Heart right ventricle (tissue), 16 donors: ENCODE measurements around the gene MIER2. TPM values are rescaled to one million over a fixed set of nuclear protein-coding genes. Genes with fewer than 3 reads are reported as not detected.

Experiments
- ATAC-seq, 8 donors: fragments of 200-7000 bp; cut with Tn5 transposase; one replicate each; pipeline ENCODE4 v1.9.1; 2020; ENCODE audit warnings: mild to moderate bottlenecking in 8 of 8, moderate library complexity in 8 of 8, moderate number of reproducible peaks in 1 of 8
- DNase-seq, 2 donors: peaks; one replicate each; pipeline ENCODE4 v3.0.0-alpha.2; 2020
- H3K27ac ChIP-seq, 10 donors: fragments of 200-600 bp; sonication (generic) in 2 of 10; one replicate each; pipeline versions ENCODE4 v1.5.0 to v1.8.0; 2020 to 2022; ENCODE audit warnings: mild to moderate bottlenecking in 3 of 10
- H3K27me3 ChIP-seq, 7 donors: fragments of 200-600 bp; one replicate each; pipeline ENCODE4 v1.8.0; 2021 to 2022; ENCODE audit warnings: mild to moderate bottlenecking in 2 of 7
- H3K36me3 ChIP-seq, 9 donors: fragments of 200-600 bp; sonication (generic) in 1 of 9; one replicate each; pipeline versions ENCODE4 v1.5.0 to v1.8.0; 2020 to 2022; ENCODE audit warnings: mild to moderate bottlenecking in 2 of 9
- H3K4me1 ChIP-seq, 9 donors: fragments of 200-600 bp; sonication (generic) in 1 of 9; one replicate each; pipeline versions ENCODE4 v1.5.0 to v1.8.0; 2020 to 2022; ENCODE audit warnings: mild to moderate bottlenecking in 4 of 9
- H3K4me3 ChIP-seq, 10 donors: fragments of 200-600 bp; sonication (generic) in 2 of 10; one replicate each; pipeline versions ENCODE4 v1.5.0 to v1.8.0; 2020 to 2022; ENCODE audit warnings: mild to moderate bottlenecking in 7 of 10, moderate library complexity in 2 of 10
- H3K9me3 ChIP-seq, 11 donors: fragments of 200-600 bp in 10 of 11; sonication (generic) in 2 of 11; one replicate each; pipeline versions ENCODE4 v1.5.0 to v1.8.0; 2013 to 2022; ENCODE audit warnings: mild to moderate bottlenecking in 2 of 11, control low read depth in 1 of 11, moderate library complexity in 1 of 11
- WGBS, 2 donors: extraction: QIAGEN DNeasy Blood & Tissue Kit; methylation state at CpG; one replicate each; pipeline ENCODE4 v1.1.7; 2013; ENCODE audit warnings: inconsistent platforms in 1 of 2; 5-methylcytosine and 5-hydroxymethylcytosine counted together
- intact Hi-C, 10 donors: fragments of 100-400 bp; cut with DNase I; formaldehyde crosslinking; loops; one replicate each; pipeline versions ENCODE4 v1.11.1 to v1.14.2; 2022
- polyA plus RNA-seq, 2 donors: library from polyadenylated mRNA; stranded (reverse); fragments of 200-250 nt; gene quantifications; one replicate each; pipeline ENCODE4 v1.2.3, GENCODE V29; 2013
- total RNA-seq, 10 donors: library from RNA; stranded (reverse); fragmentation: NEBNext Ultra II Directional in 3 of 10; extraction: Animal tissue kit (Norgen Biotek cat#: 25700) in 3 of 10; gene quantifications; one replicate each; pipeline versions ENCODE4 v1.2.1 to v1.2.4, GENCODE V29; 2021 to 2023
- TF ChIP-seq, protein P1 (sequence below), 9 donors: fragments of 200-600 bp; sonication (generic) in 2 of 9; IDR thresholded peaks; one replicate each; pipeline versions ENCODE4 v1.5.0 to v1.8.0; 2021 to 2022; ENCODE audit warnings: antibody characterized with exemption in 9 of 9, mild to moderate bottlenecking in 5 of 9, moderate library complexity in 1 of 9
- donor health status: Arrhythmogenic right ventricular cardiomyopathy.
- donor health status: ischemic (EF 13 %, LVEDD 7.1; RV severe dilation, severe dysfunction).
- donor health status: healthy with polysubstance abuse.
- donor health status: DM: no; HTN: yes; CAD: no.
- donor health status: DM: no; HTN: no; CAD: no.
- donor health status: ischemic (EF 25% LVEDD 6.9; RV normal size, moderate dysfunction).
- donor health status: ischemic (EF 25% LVEDD 5.7; RV mildly dilated, moderate dysfunction).
- donor health status: healthy.
- donor health status: DM: yes; HTN: yes; CAD: no.
- donor health status: Ischemic cardiomyopathy.
- donor health status: ischemic (EF 35%, LVEDD 5.7; RV mildly dilated, moderate dysfunction).
- donor health status: nonischemic (EF 11% LVEDD 7.7; RV severe dilation, severe dysfunction).
- donor health status: DM: yes; HTN: yes; CAD: no.
- donor health status: PGD.
- donor health status: ischemic (EF 29% LVEDD 5.4; RV normal size, mild dysfunction).
- donor health status: nonischemic (EF 23%, LVEDD 6.1; RV moderate dilation, normal function).

The MIER2 gene
- total and polyA plus RNA-seq, 12 donors = 11.1 to 34.6 (median 17.6) TPM

DNA sequence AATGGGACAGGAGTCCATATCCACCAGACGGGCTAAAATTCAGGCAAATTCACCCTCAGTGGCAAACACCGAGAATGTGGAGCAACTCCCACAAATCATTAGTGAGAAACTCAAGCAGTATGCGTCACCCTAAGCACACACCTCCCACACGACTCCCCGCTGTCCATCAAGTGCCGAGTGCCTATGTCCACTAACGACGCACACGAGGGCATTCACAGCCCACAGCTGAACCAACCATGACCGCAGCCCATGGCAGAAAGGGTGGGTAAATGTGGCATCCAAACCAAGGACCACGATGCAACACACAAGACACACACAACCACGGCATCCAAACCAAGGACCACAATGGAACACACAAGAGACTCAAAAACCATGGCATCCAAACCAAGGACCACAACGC, 22.0 kb downstream of the MIER2 start:
- Histone ChIP-seq H3K4me3 (no peak overlapping the region), H3K27ac (no peak overlapping the region)

DNA sequence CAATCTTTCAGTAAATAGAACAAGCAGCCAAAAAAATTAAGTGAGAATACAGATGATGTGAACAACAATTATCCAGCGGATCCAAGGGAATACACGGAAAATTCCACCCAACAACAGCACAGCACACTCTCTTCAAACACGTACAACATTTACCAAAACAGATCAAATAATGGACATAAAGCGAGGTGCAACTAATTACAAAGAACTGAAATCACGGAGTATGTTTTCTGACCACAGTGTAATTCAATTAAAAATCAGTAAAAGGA, 26.2 kb downstream of the MIER2 start:
- ATAC-seq (peak in 3 of 8 donors; percentile 17 to 69 (median 29)), DNase-seq (no peak)
- H3K27me3 ChIP-seq = no peaks in the 10 kb centered on the region
- TF ChIP-seq, protein P1, sequence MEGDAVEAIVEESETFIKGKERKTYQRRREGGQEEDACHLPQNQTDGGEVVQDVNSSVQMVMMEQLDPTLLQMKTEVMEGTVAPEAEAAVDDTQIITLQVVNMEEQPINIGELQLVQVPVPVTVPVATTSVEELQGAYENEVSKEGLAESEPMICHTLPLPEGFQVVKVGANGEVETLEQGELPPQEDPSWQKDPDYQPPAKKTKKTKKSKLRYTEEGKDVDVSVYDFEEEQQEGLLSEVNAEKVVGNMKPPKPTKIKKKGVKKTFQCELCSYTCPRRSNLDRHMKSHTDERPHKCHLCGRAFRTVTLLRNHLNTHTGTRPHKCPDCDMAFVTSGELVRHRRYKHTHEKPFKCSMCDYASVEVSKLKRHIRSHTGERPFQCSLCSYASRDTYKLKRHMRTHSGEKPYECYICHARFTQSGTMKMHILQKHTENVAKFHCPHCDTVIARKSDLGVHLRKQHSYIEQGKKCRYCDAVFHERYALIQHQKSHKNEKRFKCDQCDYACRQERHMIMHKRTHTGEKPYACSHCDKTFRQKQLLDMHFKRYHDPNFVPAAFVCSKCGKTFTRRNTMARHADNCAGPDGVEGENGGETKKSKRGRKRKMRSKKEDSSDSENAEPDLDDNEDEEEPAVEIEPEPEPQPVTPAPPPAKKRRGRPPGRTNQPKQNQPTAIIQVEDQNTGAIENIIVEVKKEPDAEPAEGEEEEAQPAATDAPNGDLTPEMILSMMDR (IDR thresholded peaks at IDR 0.05) = no peak
- peaks cover 0 to 9% (median 3%) of the 10 kb centered on the region in 9 donors for H3K4me1 ChIP-seq
- peaks cover 0 to 22% (median 0%) of the 10 kb centered on the region in 11 donors for H3K9me3 ChIP-seq
- H3K4me3 ChIP-seq = no peak overlapping the region
- peaks cover 0 to 96% (median 30%) of the 10 kb centered on the region in 9 donors for H3K36me3 ChIP-seq
- WGBS, 2 donors = 69 to 82% methylated on average over 5 of the region's 5 CpGs
- H3K27ac ChIP-seq = peak overlapping the region in 5 of 10 donors; percentile 52 to 74 (median 63)
- intact Hi-C loops = no loop called here

More for the DNA sequence above, 22.0 kb downstream of the MIER2 start:
- peaks cover 0 to 22% (median 0%) of the 10 kb centered on the region in 11 donors for H3K9me3 ChIP-seq
- TF ChIP-seq, protein P1 (IDR thresholded peaks at IDR 0.05) = no peak
- peaks cover 0 to 12% (median 0%) of the 10 kb centered on the region in 9 donors for H3K4me1 ChIP-seq
- intact Hi-C loops = no loop called here
- 95 to 96% methylated on average over 13 of the region's 13 CpGs for WGBS, 2 donors
- DNase-seq (no peak), ATAC-seq (no peak)
- H3K27me3 ChIP-seq = no peaks in the 10 kb centered on the region
- H3K36me3 ChIP-seq = peaks cover 0 to 88% (median 49%) of the 10 kb centered on the region in 9 donors

GRCh38 chr19:317710-318508, 26.7 kb downstream of the MIER2 start:
- TF ChIP-seq, protein P1 (IDR thresholded peaks at IDR 0.05) = no peak
- DNase-seq (no peak), ATAC-seq (peak in 3 of 8 donors; percentile 31 to 42 (median 37))
- H3K36me3 ChIP-seq = peaks cover 0 to 96% (median 30%) of the 10 kb centered on the region in 9 donors
- 89% methylated on average over 10 of the region's 10 CpGs for WGBS, 2 donors
- H3K27me3 ChIP-seq = no peaks in the 10 kb centered on the region
- H3K27ac ChIP-seq = peak overlapping the region in 6 of 10 donors; percentile 13 to 74 (median 42)
- intact Hi-C loops = no loop called here
- H3K4me1 ChIP-seq = peaks cover 0 to 12% (median 3%) of the 10 kb centered on the region in 9 donors
- peaks cover 0 to 22% (median 0%) of the 10 kb centered on the region in 11 donors for H3K9me3 ChIP-seq
- H3K4me3 ChIP-seq = no peak overlapping the region

GRCh38 chr19:315811-316210, 28.8 kb downstream of the MIER2 start:
- Histone ChIP-seq H3K27me3 (no peaks in the 10 kb centered on the region), H3K9me3 (peaks cover 0 to 17% (median 0%) of the 10 kb centered on the region in 11 donors), H3K4me1 (peaks cover 0 to 16% (median 3%) of the 10 kb centered on the region in 9 donors), H3K4me3 (no peak overlapping the region), H3K36me3 (peaks cover 0 to 89% (median 32%) of the 10 kb centered on the region in 9 donors), H3K27ac (peak overlapping the region in 5 of 10 donors; percentile 1 to 59 (median 48))
- intact Hi-C loops = no loop called here
- 70 to 77% methylated on average over 8 of the region's 8 CpGs for WGBS, 2 donors
- TF ChIP-seq, protein P1 (IDR thresholded peaks at IDR 0.05) = no peak
- ATAC-seq (no peak), DNase-seq (no peak)
